Gastrocnemius medialis (tissue), 4 donors: Measurements from ENCODE around the gene MN1. TPM values are rescaled to one million over a fixed set of nuclear protein-coding genes. Genes with fewer than 3 reads are reported as not detected.

Experiments
- ATAC-seq, 2 donors: fragments of 150-250 bp; one replicate each; pipeline ENCODE4 v1.9.1; 2016
- DNase-seq, 2 donors: peaks; one replicate each; pipeline ENCODE4 v3.0.0-alpha.2; 2019
- H3K27ac ChIP-seq, 4 donors: fragments of 200-600 bp; sonication (generic); 1 replicate in 1 of 4; 2 replicates in 3 of 4; pipeline ENCODE4 v1.5.1; 2016 to 2018; ENCODE audit warnings: mild to moderate bottlenecking in 2 of 4, moderate library complexity in 1 of 4
- H3K27me3 ChIP-seq, 3 donors: fragments of 200-600 bp; sonication (generic) in 2 of 3; 1 replicate in 1 of 3; 2 replicates in 2 of 3; pipeline versions ENCODE4 v1.5.1 to v1.6.0; 2016 to 2019; ENCODE audit warnings: mild to moderate bottlenecking in 1 of 3, moderate library complexity in 1 of 3
- H3K36me3 ChIP-seq, 2 donors: fragments of 200-600 bp; sonication (generic) in 1 of 2; one replicate each; pipeline ENCODE4 v1.5.1; 2017 to 2018
- H3K4me1 ChIP-seq, 2 donors: fragments of 200-600 bp; sonication (generic) in 1 of 2; one replicate each; pipeline ENCODE4 v1.5.1; 2016 to 2017; ENCODE audit warnings: mild to moderate bottlenecking in 2 of 2
- H3K4me3 ChIP-seq, 4 donors: fragments of 200-600 bp; sonication (generic) in 3 of 4; 1 replicate in 1 of 4; 2 replicates in 3 of 4; pipeline ENCODE4 v1.5.1; 2016 to 2019; ENCODE audit warnings: mild to moderate bottlenecking in 2 of 4
- H3K9me3 ChIP-seq, 3 donors: fragments of 200-600 bp; sonication (generic) in 2 of 3; 1 replicate in 1 of 3; 2 replicates in 2 of 3; pipeline ENCODE4 v1.5.1; 2016 to 2019
- CTCF ChIP-seq, 5 experiments: fragments of 450-650 bp in 3 of 5; fragments of 200-600 bp in 2 of 5; sonication (generic) in 2 of 5; IDR thresholded peaks in 4 of 5; conservative IDR thresholded peaks in 1 of 5; 1 replicate in 4 of 5; 2 replicates in 1 of 5; pipeline ENCODE4 v1.5.1; 2016 to 2019; ENCODE audit warnings: antibody characterized with exemption in 5 of 5, mild to moderate bottlenecking in 3 of 5, moderate library complexity in 3 of 5
- POLR2A ChIP-seq, 2 donors: fragments of 450-650 bp; IDR thresholded peaks; one replicate each; pipeline ENCODE4 v1.6.1; 2017; ENCODE audit warnings: antibody characterized with exemption in 2 of 2, mild to moderate bottlenecking in 2 of 2, moderate library complexity in 2 of 2
- in situ Hi-C, 4 donors: fragments of 200-750 bp; cut with MboI; loops; one replicate each; pipeline versions ENCODE4 v1.15.0 to v1.8.0; 2017; ENCODE audit warnings: low sequenced_read_pairs in 4 of 4
- intact Hi-C: fragments of 100-400 bp; cut with DNase I; formaldehyde crosslinking; loops from one replicate; pipeline ENCODE4 v1.15.1; 2023; ENCODE audit warnings: low total_unique reads
- total RNA-seq, 4 donors: library from RNA; depleted of rRNA; stranded (reverse); fragments of >200 nt; gene quantifications; one replicate each; pipeline versions ENCODE4 v1.1.0 to v1.2.3, GENCODE V29; 2016

Gene MN1
- total RNA-seq, 4 donors from 2014 or later: 8.8 to 40.0 (median 36.6) TPM

DNA sequence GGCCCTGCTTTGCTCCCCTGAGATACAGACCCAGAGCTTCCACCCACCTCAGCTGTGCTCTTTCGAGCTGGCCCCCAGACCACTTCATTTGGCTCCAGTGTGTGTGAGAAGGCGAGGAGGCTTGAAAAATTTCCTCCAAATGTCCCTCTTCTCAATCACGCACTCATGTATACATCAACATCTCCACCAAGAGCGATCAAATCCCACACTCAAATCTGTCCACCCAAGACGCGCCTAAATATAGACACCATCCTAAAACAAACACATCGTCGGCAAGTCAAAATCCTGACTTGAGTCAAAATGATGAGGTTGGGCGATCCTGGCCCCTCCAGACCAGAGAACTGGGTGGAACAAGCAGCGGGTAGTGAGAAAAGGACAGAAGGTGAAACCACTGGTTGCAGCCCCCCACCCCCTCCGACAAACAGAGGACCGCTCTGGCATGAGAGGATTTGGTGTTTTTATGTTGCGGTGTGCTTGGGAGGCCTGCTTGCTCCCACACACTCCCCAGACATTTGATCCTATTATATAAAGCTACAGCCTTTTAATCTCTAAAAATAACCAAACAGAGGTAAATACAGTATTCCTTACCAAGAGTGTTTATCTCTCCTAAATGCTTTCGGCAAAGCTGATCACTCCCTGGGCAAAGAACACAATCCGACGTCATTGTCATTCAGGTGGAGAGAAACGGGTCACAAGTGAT lies 10.2 kb downstream of the MN1 start:
- intact Hi-C loops: loop anchor here (2.0 kb wide), 1 partner anchor 141 kb away; no protein-coding TSS in a partner anchor
- DNase-seq (no peak), ATAC-seq (peak; percentile 14 to 38)
- TF ChIP-seq POLR2A (IDR thresholded peaks at IDR 0.05) (no peak), CTCF (IDR thresholded peaks at IDR 0.05 in 4 of 5, conservative IDR thresholded peaks at IDR 0.05 in 1 of 5) (no peak)
- no peaks in the 10 kb centered on the region for H3K27me3 ChIP-seq
- H3K4me1 ChIP-seq: peaks cover 87 to 93% of the 10 kb centered on the region in 2 donors
- in situ Hi-C loops: loop anchor here in 1 of 4 donors (25.0 kb wide), 1 partner anchor 154 kb away; no protein-coding TSS in a partner anchor
- no peaks in the 10 kb centered on the region for H3K9me3 ChIP-seq
- peak overlapping the region in 3 of 4 donors; percentile 17 to 37 (median 18) for H3K4me3 ChIP-seq
- H3K36me3 ChIP-seq: no peaks in the 10 kb centered on the region
- H3K27ac ChIP-seq: peak overlapping the region; percentile 90 to 95 (median 94)

DNA sequence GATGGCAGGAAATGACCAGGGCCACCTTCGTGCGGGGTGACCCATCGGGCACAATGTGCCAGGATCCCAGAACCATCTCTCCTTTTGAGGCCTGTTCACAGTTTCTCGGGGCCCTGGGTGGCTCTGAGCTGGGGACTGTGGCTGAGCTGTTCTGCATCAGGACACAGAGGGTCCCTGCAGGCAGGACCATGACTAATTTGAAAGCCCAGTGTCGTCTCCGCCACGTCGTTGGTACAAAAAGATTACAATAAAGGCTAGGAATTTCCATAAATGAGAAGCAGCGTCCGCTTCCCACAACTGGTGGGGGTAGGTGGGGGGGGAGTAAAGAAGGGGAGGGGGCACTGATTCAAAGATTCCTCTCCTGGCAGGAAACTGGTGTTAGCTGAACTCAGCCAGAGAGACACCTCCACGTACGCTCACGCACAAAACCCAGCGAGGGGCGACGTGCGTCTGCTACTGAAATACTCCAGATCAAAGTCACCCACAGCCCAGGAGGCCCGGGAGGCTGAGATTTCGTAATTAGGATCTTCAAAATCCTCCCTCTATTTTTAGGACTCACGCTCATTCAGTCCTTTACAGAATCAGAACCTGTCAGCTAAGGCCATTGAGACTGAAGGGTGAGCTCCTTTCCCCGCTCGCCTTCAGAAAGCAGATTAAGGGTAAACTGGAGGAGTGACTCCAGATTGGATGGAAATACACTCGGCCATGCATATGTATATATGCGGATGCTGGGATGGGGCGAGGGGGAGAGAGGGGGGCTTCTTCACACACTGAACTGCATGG lies 11.0 kb downstream of the MN1 start:
- peak in 1 of 2 donors; percentile 76 for DNase-seq
- no peaks in the 10 kb centered on the region for H3K36me3 ChIP-seq
- in situ Hi-C loops (loop anchor here in 1 of 4 donors (25.0 kb wide), 1 partner anchor 153 kb away; no protein-coding TSS in a partner anchor), intact Hi-C loops (loop anchor here (2.0 kb wide), 1 partner anchor 140 kb away; no protein-coding TSS in a partner anchor)
- H3K4me1 ChIP-seq: peaks cover 87 to 89% of the 10 kb centered on the region in 2 donors
- no peaks in the 10 kb centered on the region for H3K9me3 ChIP-seq
- H3K27ac ChIP-seq: peak overlapping the region; percentile 90 to 95 (median 94)
- no peaks in the 10 kb centered on the region for H3K27me3 ChIP-seq
- TF ChIP-seq POLR2A (IDR thresholded peaks at IDR 0.05): peak; percentile 85 to 87
- no peak for TF ChIP-seq CTCF (IDR thresholded peaks at IDR 0.05 in 4 of 5, conservative IDR thresholded peaks at IDR 0.05 in 1 of 5)
- peak overlapping the region in 2 of 4 donors; percentile 17 to 37 for H3K4me3 ChIP-seq
- peak; percentile 91 to 92 for ATAC-seq

DNA sequence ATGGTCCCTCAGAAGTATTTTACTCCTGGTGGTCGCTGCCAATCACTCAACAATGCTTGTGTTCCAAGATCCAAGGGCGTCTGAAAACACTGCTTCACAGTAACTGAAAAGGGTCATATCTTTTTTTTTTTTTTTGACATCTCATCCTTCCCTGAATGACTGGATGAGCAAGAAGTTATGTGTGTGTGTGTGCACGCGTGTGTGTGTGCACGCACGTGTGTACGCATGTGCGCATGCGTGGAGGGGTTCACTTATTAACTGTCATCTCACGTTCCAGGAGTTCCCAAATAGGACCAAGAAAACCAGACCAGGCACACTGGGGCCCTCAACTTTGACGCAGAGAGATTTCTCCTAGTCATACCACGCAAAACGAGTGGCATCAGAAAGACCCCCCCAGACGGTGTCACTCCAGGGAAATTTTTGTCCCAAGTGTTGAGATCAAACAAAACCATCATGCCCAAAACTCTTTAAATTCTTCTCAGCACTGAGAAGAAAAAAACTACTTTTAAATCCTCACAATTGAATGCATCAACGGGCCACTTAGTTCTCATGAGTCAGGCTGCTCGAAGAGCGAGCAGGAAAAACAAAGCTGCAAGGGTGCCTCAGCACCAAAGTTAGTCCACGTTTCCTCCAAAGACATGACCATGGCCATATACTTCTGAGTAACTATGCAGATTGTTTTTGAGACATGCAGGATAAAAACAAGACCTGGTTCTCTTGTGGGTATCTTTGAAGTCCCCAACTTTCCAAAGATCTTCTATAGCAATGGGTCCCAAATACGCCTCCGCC lies 12.9 kb downstream of the MN1 start:
- intact Hi-C loops: no loop called here
- H3K36me3 ChIP-seq: no peaks in the 10 kb centered on the region
- no peak overlapping the region for H3K4me3 ChIP-seq
- DNase-seq: no peak
- in situ Hi-C loops: loop anchor here in 3 of 4 donors (10.0 to 25.0 kb wide), 3 partner anchors 144 to 154 kb away; no protein-coding TSS in a partner anchor
- no peak for ATAC-seq
- TF ChIP-seq POLR2A (IDR thresholded peaks at IDR 0.05): no peak
- TF ChIP-seq CTCF (IDR thresholded peaks at IDR 0.05 in 4 of 5, conservative IDR thresholded peaks at IDR 0.05 in 1 of 5): no peak
- H3K9me3 ChIP-seq: no peaks in the 10 kb centered on the region
- peak overlapping the region; percentile 90 to 95 (median 94) for H3K27ac ChIP-seq
- H3K4me1 ChIP-seq: peaks cover 81 to 89% of the 10 kb centered on the region in 2 donors
- no peaks in the 10 kb centered on the region for H3K27me3 ChIP-seq

DNA sequence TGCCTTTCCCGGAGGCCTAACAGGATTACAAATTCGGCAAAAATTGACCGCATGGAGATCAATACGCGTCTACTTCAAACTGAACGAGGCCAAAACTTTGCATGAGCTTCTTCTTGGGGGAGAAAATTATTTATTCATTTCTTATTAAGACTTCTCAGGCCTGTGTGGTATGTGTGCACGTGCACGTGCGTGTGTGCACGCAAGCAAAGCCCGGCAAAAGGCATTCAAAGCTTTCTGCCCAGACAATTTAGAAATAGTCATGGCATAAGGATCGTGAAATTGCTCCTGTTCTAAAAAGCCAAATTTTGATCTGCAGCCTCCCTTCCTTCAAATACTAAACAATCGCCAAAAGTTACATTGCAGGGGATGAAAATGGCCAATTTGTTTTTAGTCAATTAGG lies 14.6 kb downstream of the MN1 start:
- DNase-seq (no peak), ATAC-seq (no peak)
- peaks cover 74 to 84% of the 10 kb centered on the region in 2 donors for H3K4me1 ChIP-seq
- TF ChIP-seq CTCF (IDR thresholded peaks at IDR 0.05 in 4 of 5, conservative IDR thresholded peaks at IDR 0.05 in 1 of 5) (no peak), POLR2A (IDR thresholded peaks at IDR 0.05) (no peak)
- H3K27me3 ChIP-seq: no peaks in the 10 kb centered on the region
- no peak overlapping the region for H3K4me3 ChIP-seq
- in situ Hi-C loops: loop anchor here in 3 of 4 donors (10.0 to 25.0 kb wide), 3 partner anchors 142 to 152 kb away; no protein-coding TSS in a partner anchor
- intact Hi-C loops: no loop called here
- no peaks in the 10 kb centered on the region for H3K9me3 ChIP-seq
- H3K36me3 ChIP-seq: no peaks in the 10 kb centered on the region
- peak overlapping the region; percentile 90 to 95 (median 94) for H3K27ac ChIP-seq
